HepG2 (cell line): ENCODE results near the gene DDN. TPM values are rescaled to one million over a fixed set of nuclear protein-coding genes. Genes with fewer than 3 reads are reported as not detected.

Experiments
- CHCHD3 ChIP-seq: sonication (generic); formaldehyde crosslinking; IDR thresholded peaks from 2 replicates; pipeline ENCODE4 v1.8.0; 2022; ENCODE audit warnings: mild to moderate bottlenecking, missing genetic modification reagents, moderate library complexity
- DNMT3B ChIP-seq: conservative IDR thresholded peaks from 2 replicates; pipeline ENCODE4 v1.6.1; 2016; ENCODE audit warnings: missing biosample characterization, control low read depth
- FOXC1 ChIP-seq: sonication (generic); formaldehyde crosslinking; IDR thresholded peaks from 2 replicates; pipeline ENCODE4 v1.8.0; 2022; ENCODE audit warnings: mild to moderate bottlenecking, missing genetic modification reagents, borderline replicate concordance
- FOXP1 ChIP-seq, 2 experiments: fragments of 450-650 bp in 1 of 2; IDR thresholded peaks; 2 replicates each; pipeline ENCODE4 v1.6.1; 2017 to 2018; ENCODE audit warnings: antibody characterized with exemption in 1 of 2
- KLF12 ChIP-seq: sonication (generic); formaldehyde crosslinking; IDR thresholded peaks from 2 replicates; pipeline ENCODE4 v1.4.0; 2020; ENCODE audit warnings: missing genetic modification reagents, borderline replicate concordance
- MYC ChIP-seq: sonication (generic); formaldehyde crosslinking; IDR thresholded peaks from 2 replicates; pipeline ENCODE4 v1.9.0; 2021; ENCODE audit warnings: missing genetic modification reagents, borderline replicate concordance
- POGK ChIP-seq: sonication (generic); formaldehyde crosslinking; conservative IDR thresholded peaks from 2 replicates; pipeline ENCODE4 v1.8.0; 2022; ENCODE audit warnings: mild to moderate bottlenecking, moderate library complexity, missing genetic modification reagents
- SCMH1 ChIP-seq: sonication (generic); formaldehyde crosslinking; IDR thresholded peaks from 2 replicates; pipeline ENCODE4 v1.9.0; 2021; ENCODE audit warnings: missing genetic modification reagents, mild to moderate bottlenecking, borderline replicate concordance
- SIX1 ChIP-seq: sonication (generic); formaldehyde crosslinking; IDR thresholded peaks from 2 replicates; pipeline ENCODE4 v1.4.0; 2020; ENCODE audit warnings: missing genetic modification reagents, borderline replicate concordance
- STAG1 ChIP-seq: sonication (generic); formaldehyde crosslinking; IDR thresholded peaks from 2 replicates; pipeline ENCODE4 v1.4.0; 2020; ENCODE audit warnings: missing genetic modification reagents
- TBL1XR1 ChIP-seq: fragments of 150-350 bp; IDR thresholded peaks from 2 replicates; pipeline ENCODE4 v1.6.1; 2014; ENCODE audit warnings: borderline replicate concordance, low read length; ENCODE audit not compliant: partially characterized antibody
- TFE3 ChIP-seq: IDR thresholded peaks from 2 replicates; pipeline ENCODE4 v1.6.1; 2016
- TRIM24 ChIP-seq: sonication (generic); formaldehyde crosslinking; IDR thresholded peaks from 2 replicates; pipeline ENCODE4 v1.8.0; 2022; ENCODE audit warnings: mild to moderate bottlenecking, missing genetic modification reagents
- U2AF2 ChIP-seq: fragments of 200-400 bp; formaldehyde crosslinking; IDR thresholded peaks from 2 replicates; pipeline ENCODE4 v1.6.1; 2017; ENCODE audit warnings: low read depth, mild to moderate bottlenecking, low read length
- ZBTB2 ChIP-seq: sonication (generic); formaldehyde crosslinking; IDR thresholded peaks from 2 replicates; pipeline ENCODE4 v1.8.0; 2022; ENCODE audit warnings: low read depth, missing genetic modification reagents
- ZBTB26 ChIP-seq: IDR thresholded peaks from 2 replicates; pipeline ENCODE4 v1.6.1; 2016; ENCODE audit warnings: missing compliant biosample characterization, missing genetic modification reagents, borderline replicate concordance
- ZNF282 ChIP-seq: fragments of 450-650 bp; IDR thresholded peaks from 2 replicates; pipeline ENCODE4 v1.6.1; 2018; ENCODE audit not compliant: partially characterized antibody
- ZNF501 ChIP-seq: sonication (generic); formaldehyde crosslinking; IDR thresholded peaks from 2 replicates; pipeline ENCODE4 v1.5.1; 2020; ENCODE audit warnings: mild to moderate bottlenecking, moderate library complexity, missing genetic modification reagents
- ZNF550 ChIP-seq: sonication (generic); formaldehyde crosslinking; IDR thresholded peaks from 2 replicates; pipeline ENCODE4 v1.4.0; 2020; ENCODE audit warnings: mild to moderate bottlenecking, missing genetic modification reagents, borderline replicate concordance
- ZNF552 ChIP-seq: sonication (generic); formaldehyde crosslinking; IDR thresholded peaks from 2 replicates; pipeline ENCODE4 v1.9.0; 2022; ENCODE audit warnings: missing genetic modification reagents, mild to moderate bottlenecking, borderline replicate concordance
- ZNF564 ChIP-seq: sonication (generic); formaldehyde crosslinking; IDR thresholded peaks from 2 replicates; pipeline ENCODE4 v1.8.1; 2023; ENCODE audit warnings: mild to moderate bottlenecking, missing genetic modification reagents
- ZNF616 ChIP-seq: sonication (generic); formaldehyde crosslinking; IDR thresholded peaks from 2 replicates; pipeline ENCODE4 v1.5.0; 2020; ENCODE audit warnings: low read depth, mild to moderate bottlenecking, missing genetic modification reagents
- ZNF678 ChIP-seq: sonication (generic); formaldehyde crosslinking; IDR thresholded peaks from 2 replicates; pipeline ENCODE4 v1.4.0; 2020; ENCODE audit warnings: mild to moderate bottlenecking, missing genetic modification reagents
- ZNF777 ChIP-seq: sonication (generic); formaldehyde crosslinking; IDR thresholded peaks from 2 replicates; pipeline ENCODE4 v1.4.0; 2020; ENCODE audit warnings: missing genetic modification reagents
- polyA plus RNA-seq, 8 experiments: library from polyadenylated mRNA; depleted of rRNA in 3 of 8; stranded (reverse) in 7 of 8; unstranded in 1 of 8; fragments of >200 nt; fragmentation: Illumina TruSeq in 4 of 8; extraction: Trizol in 4 of 8; gene quantifications; 2 replicates each; pipeline versions ENCODE4 v1.2.1 to v1.2.3, GENCODE V29; 2011 to 2016; ENCODE audit warnings: low read depth in 4 of 8, missing spikeins in 1 of 8, mixed read lengths in 1 of 8; ENCODE audit not compliant: insufficient read depth in 1 of 8
- total RNA-seq, 5 experiments: library from RNA; depleted of rRNA; stranded (reverse); fragments of >200 nt; fragmentation: Illumina TruSeq; extraction: Trizol; gene quantifications; 2 replicates each; pipeline ENCODE4 v1.2.3, GENCODE V29; 2016; ENCODE audit warnings: low read depth in 1 of 5

DDN gene
- total and polyA plus RNA-seq, 2 of the 13 experiments (the other 11 are each of a cell fraction or from before 2014, with no cell fraction given): 0.24 to 0.53 TPM

- TF ChIP-seq TFE3 (peak; percentile 33; the same call in 1 of the 2 replicates), ZNF501 (peak; percentile 96), TBL1XR1 (no peak), ZNF564 (CRISPR knock-in tag) (0 out of 2 replicates have a peak, but pooled peaks have one; percentile 34), ZNF550 (no peak), ZNF282 (no peak), ZNF678 (CRISPR knock-in tag) (no peak), ZNF552 (CRISPR knock-in tag) (no peak), MYC (CRISPR knock-in tag) (no peak; the same call in 1 of the 2 replicates), KLF12 (CRISPR knock-in tag) (peak; percentile 96; the same call in 1 of the 2 replicates), POGK (CRISPR knock-in tag) (no peak; the same call in 1 of the 2 replicates), U2AF2 (no peak), ZBTB2 (peak; percentile 70), FOXC1 (CRISPR knock-in tag) (0 out of 2 replicates have a peak, but pooled peaks have one; percentile 20), CHCHD3 (no peak), FOXP1 (IDR thresholded peaks at IDR 0.05) (no peak), FOXP1 (CRISPR knock-in tag; IDR thresholded peaks at IDR 0.05) (no peak), SIX1 (CRISPR knock-in tag) (no peak), ZNF616 (CRISPR knock-in tag) (no peak), ZBTB26 (0 out of 2 replicates have a peak, but pooled peaks have one; percentile 50), DNMT3B (CRISPR knock-in tag) (no peak; the same call in 1 of the 2 replicates), STAG1 (0 out of 2 replicates have a peak, but pooled peaks have one; percentile 8), ZNF777 (CRISPR knock-in tag) (peak; percentile 23; the same call in 1 of the 2 replicates), SCMH1 (CRISPR knock-in tag) (no peak), TRIM24 (CRISPR knock-in tag) (no peak)
Observed at GRCh38 chr12:49018261-49019119, 19.3 kb upstream of the DDN start, which contains the start of gene PRKAG1 (continued).
